ENCODE data around the gene BCORL1. TPM values are rescaled to one million over a fixed set of nuclear protein-coding genes. Genes with fewer than 3 reads are reported as not detected.

Gene BCORL1
- total and polyA plus RNA-seq, 2 of the 8 experiments (the other 6 are each of a cell fraction or from before 2014, with no cell fraction given) = 1.4 to 6.2 TPM

GRCh38 chrX:129953334-129953648 is 29.1 kb upstream of the BCORL1 start (continued):
- TF ChIP-seq, protein P1, sequence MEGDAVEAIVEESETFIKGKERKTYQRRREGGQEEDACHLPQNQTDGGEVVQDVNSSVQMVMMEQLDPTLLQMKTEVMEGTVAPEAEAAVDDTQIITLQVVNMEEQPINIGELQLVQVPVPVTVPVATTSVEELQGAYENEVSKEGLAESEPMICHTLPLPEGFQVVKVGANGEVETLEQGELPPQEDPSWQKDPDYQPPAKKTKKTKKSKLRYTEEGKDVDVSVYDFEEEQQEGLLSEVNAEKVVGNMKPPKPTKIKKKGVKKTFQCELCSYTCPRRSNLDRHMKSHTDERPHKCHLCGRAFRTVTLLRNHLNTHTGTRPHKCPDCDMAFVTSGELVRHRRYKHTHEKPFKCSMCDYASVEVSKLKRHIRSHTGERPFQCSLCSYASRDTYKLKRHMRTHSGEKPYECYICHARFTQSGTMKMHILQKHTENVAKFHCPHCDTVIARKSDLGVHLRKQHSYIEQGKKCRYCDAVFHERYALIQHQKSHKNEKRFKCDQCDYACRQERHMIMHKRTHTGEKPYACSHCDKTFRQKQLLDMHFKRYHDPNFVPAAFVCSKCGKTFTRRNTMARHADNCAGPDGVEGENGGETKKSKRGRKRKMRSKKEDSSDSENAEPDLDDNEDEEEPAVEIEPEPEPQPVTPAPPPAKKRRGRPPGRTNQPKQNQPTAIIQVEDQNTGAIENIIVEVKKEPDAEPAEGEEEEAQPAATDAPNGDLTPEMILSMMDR (IDR thresholded peaks at IDR 0.05; ENCODE audit: control extremely low read depth in 1 of 3, insufficient read depth in 1 of 3, low read depth in 1 of 3, low read length in 3 of 3) = no peak
- TF ChIP-seq NANOG (IDR thresholded peaks at IDR 0.05; ENCODE audit: insufficient read depth, low read depth, low read length, poor library complexity, severe bottlenecking) = no peak
- TF ChIP-seq E2F6 (IDR thresholded peaks at IDR 0.05) = no peak
- TF ChIP-seq EZH2 (IDR thresholded peaks at IDR 0.05; ENCODE audit: low read depth, low read length, severe bottlenecking) = no peak
- no peak for TF ChIP-seq CREB1 (IDR thresholded peaks at IDR 0.05)
